GM12878 (cell line): ENCODE results near the gene GMDS. TPM values are rescaled to one million over a fixed set of nuclear protein-coding genes. Genes with fewer than 3 reads are reported as not detected.

ENCODE experiments used
- ATAC-seq: fragments of 200-7000 bp; cut with Tn5 transposase; 3 replicates; pipeline ENCODE4 v1.9.1; 2020; ENCODE audit warnings: mild to moderate bottlenecking, moderate library complexity
- BruUV-seq: library from RNA; stranded (reverse); fragments of 400-500 nt; replicated peaks from 2 replicates; lab custom pipeline; 2021; lab: Mats Ljungman, UMichigan
- CTCF ChIA-PET: fragments of 300-600 bp; sonication (Branson Sonifier 250); formaldehyde crosslinking; extraction: SDS; loops from one replicate; lab custom pipeline; 2021; ENCODE audit warnings: inconsistent platforms; lab: Yijun Ruan, JAX
- POLR2A ChIA-PET: fragments of 350-600 bp; formaldehyde crosslinking; extraction: SDS; loops from one replicate; lab custom pipeline; 2021; ENCODE audit warnings: inconsistent platforms; lab: Charles Lee
- RAD21 ChIA-PET: fragments of 300-600 bp; sonication (Branson Sonifier 250); formaldehyde crosslinking; loops from one replicate; lab custom pipeline; 2023; ENCODE audit warnings: antibody characterized with exemption; ENCODE audit not compliant: unreplicated experiment; lab: Charles Lee
- SMC1A ChIA-PET: fragments of 300-600 bp; sonication (Branson Sonifier 250); formaldehyde crosslinking; loops from one replicate; lab custom pipeline; 2023; ENCODE audit not compliant: unreplicated experiment, uncharacterized antibody; lab: Charles Lee
- DNase-seq: peaks from one replicate; pipeline ENCODE4 v3.0.0-alpha.2; 2011; ENCODE audit warnings: low read depth, low spot score
- FAIRE-seq: peaks from 3 replicates; lab custom pipeline; 2011; peaks lifted over from hg19 to GRCh38; lab: Jason Lieb, UNC
- H2AFZ ChIP-seq: 2 replicates; pipeline ENCODE4 v1.6.0; 2011; ENCODE audit warnings: low read depth, low read length, control low read depth; ENCODE audit not compliant: control insufficient read depth
- H3K27ac ChIP-seq: 2 replicates; pipeline ENCODE4 v1.5.1; 2011; ENCODE audit warnings: control low read depth; ENCODE audit not compliant: control insufficient read depth, insufficient read depth
- H3K27me3 ChIP-seq, 2 experiments: replicated peaks in 1 of 2; 2 replicates each; pipeline versions ENCODE4 v1.6.0 to v1.6.1; 2011; ENCODE audit warnings: low read length in 1 of 2; ENCODE audit not compliant: control insufficient read depth in 2 of 2, insufficient read depth in 2 of 2
- H3K36me3 ChIP-seq, 2 experiments: 2 replicates each; pipeline ENCODE4 v1.5.1; 2011; ENCODE audit warnings: low read length in 1 of 2; ENCODE audit not compliant: control insufficient read depth in 2 of 2, insufficient read depth in 2 of 2
- H3K4me1 ChIP-seq: 2 replicates; pipeline ENCODE4 v1.6.1; 2011; ENCODE audit warnings: mild to moderate bottlenecking, low read length, moderate library complexity, mixed read lengths; ENCODE audit not compliant: control insufficient read depth, insufficient read depth
- H3K4me2 ChIP-seq: 2 replicates; pipeline ENCODE4 v1.6.0; 2011; ENCODE audit warnings: control low read depth; ENCODE audit not compliant: control insufficient read depth, insufficient read depth
- H3K4me3 ChIP-seq: fragments of 200-600 bp; sonication (generic); 2 replicates; pipeline ENCODE4 v1.5.1; 2016
- H3K79me2 ChIP-seq: 2 replicates; pipeline ENCODE4 v1.6.0; 2011; ENCODE audit warnings: low read length; ENCODE audit not compliant: control insufficient read depth, insufficient read depth
- H3K9ac ChIP-seq: 2 replicates; pipeline ENCODE4 v1.8.0; 2011; ENCODE audit warnings: low read length, control low read depth, mixed read lengths; ENCODE audit not compliant: control insufficient read depth, insufficient read depth
- H3K9me3 ChIP-seq: replicated peaks from 3 replicates; pipeline ENCODE4 v1.5.1; 2011; ENCODE audit warnings: mild to moderate bottlenecking, low read length; ENCODE audit not compliant: control insufficient read depth, insufficient read depth
- H4K20me1 ChIP-seq: 2 replicates; pipeline ENCODE4 v1.6.0; 2011; ENCODE audit not compliant: control insufficient read depth, insufficient read depth
- BMI1 ChIP-seq: fragments of 450-650 bp; IDR thresholded peaks from 2 replicates; pipeline ENCODE4 v1.6.1; 2016; ENCODE audit warnings: mild to moderate bottlenecking, moderate library complexity, borderline replicate concordance
- CBFB ChIP-seq: IDR thresholded peaks from 2 replicates; pipeline ENCODE4 v1.6.1; 2016; ENCODE audit warnings: antibody characterized with exemption, low read depth
- CBX5 ChIP-seq: sonication (generic); IDR thresholded peaks from 2 replicates; pipeline ENCODE4 v1.6.1; 2016; ENCODE audit warnings: low read depth, moderate library complexity, mild to moderate bottlenecking, inconsistent platforms
- ESRRA ChIP-seq: IDR thresholded peaks from 2 replicates; pipeline ENCODE4 v1.6.1; 2012; ENCODE audit warnings: mild to moderate bottlenecking, low read length, improper control_type of control experiment
- JUND ChIP-seq: IDR thresholded peaks from 2 replicates; pipeline ENCODE4 v1.6.1; 2012; ENCODE audit warnings: low read depth, mild to moderate bottlenecking, low read length, improper control_type of control experiment, moderate library complexity
- KDM1A ChIP-seq: fragments of 200-600 bp; sonication (generic); IDR thresholded peaks from 2 replicates; pipeline ENCODE4 v1.6.1; 2016; ENCODE audit warnings: borderline replicate concordance
- NR2C2 ChIP-seq: IDR thresholded peaks from 2 replicates; pipeline ENCODE4 v1.6.1; 2011; ENCODE audit warnings: borderline replicate concordance, low read depth; ENCODE audit not compliant: control insufficient read depth, insufficient read length
- PAX5 ChIP-seq: IDR thresholded peaks from 2 replicates; pipeline ENCODE4 v1.6.1; 2011; ENCODE audit warnings: low read depth, low read length, borderline replicate concordance
- SPI1 ChIP-seq: IDR thresholded peaks from 2 replicates; pipeline ENCODE4 v1.6.1; 2011; ENCODE audit warnings: low read depth, mild to moderate bottlenecking, low read length, moderate library complexity, borderline replicate concordance; ENCODE audit not compliant: insufficient read depth
- TARDBP ChIP-seq: IDR thresholded peaks from 2 replicates; pipeline ENCODE4 v1.6.1; 2016; ENCODE audit warnings: borderline replicate concordance
- ZNF207 ChIP-seq: fragments of 450-650 bp; IDR thresholded peaks from 2 replicates; pipeline ENCODE4 v1.6.1; 2014; ENCODE audit warnings: antibody characterized with exemption, mild to moderate bottlenecking, borderline replicate concordance
- WGBS: methylation state at CpG from one replicate; pipeline ENCODE4 v1.1.6; 2016; ENCODE audit warnings: low lambda C conversion rate; ENCODE audit not compliant: insufficient replicate concordance, insufficient coverage; ENCODE audit errors: missing lambda C conversion rate; 5-methylcytosine and 5-hydroxymethylcytosine counted together
- in situ Hi-C: fragments of 300-500 bp; cut with MboI; formaldehyde crosslinking; loops from 9 replicates; pipeline ENCODE4 v1.14.3; 2018; ENCODE audit warnings: mixed read lengths
- intact Hi-C: fragments of 100-400 bp; cut with micrococcal nuclease; formaldehyde crosslinking; loops from one replicate; pipeline ENCODE4 v1.14.2; 2022; ENCODE audit not compliant: unreplicated experiment
- polyA plus RNA-seq, 11 experiments: library from polyadenylated mRNA; depleted of rRNA in 4 of 11; unstranded in 6 of 11; stranded (reverse) in 5 of 11; fragments of >200 nt; fragmentation: Nextera tagmentation in 4 of 11; fragmentation: Illumina TruSeq in 1 of 11; extraction: Ambion mirVana in 4 of 11; extraction: Trizol in 1 of 11; gene quantifications; 1 replicate in 1 of 11; 2 replicates in 10 of 11; pipeline versions ENCODE4 v1.2.1 to v1.2.3, GENCODE V29; 2011 to 2016; ENCODE audit warnings: inconsistent platforms in 2 of 11, missing spikeins in 2 of 11, low read depth in 1 of 11
- total RNA-seq, 4 experiments: library from RNA; depleted of rRNA in 3 of 4; stranded (reverse); fragments of >200 nt in 3 of 4; fragmentation: Illumina TruSeq in 1 of 4; extraction: Trizol in 1 of 4; gene quantifications; 2 replicates each; pipeline versions ENCODE4 v1.2.1 to v1.2.3, GENCODE V29; 2013 to 2021
- TF ChIP-seq, protein P1 (sequence below): IDR thresholded peaks from 2 replicates; pipeline ENCODE4 v1.6.1; 2011; ENCODE audit warnings: mild to moderate bottlenecking, low read depth, low read length, moderate library complexity; ENCODE audit not compliant: insufficient replicate concordance
- TF ChIP-seq, protein P2 (sequence below): IDR thresholded peaks from 2 replicates; pipeline ENCODE4 v1.6.1; 2012; ENCODE audit warnings: mild to moderate bottlenecking, low read depth, low read length
- TF ChIP-seq, protein P3 (sequence below): IDR thresholded peaks from 2 replicates; pipeline ENCODE4 v1.6.1; 2012; ENCODE audit warnings: low read length, inconsistent platforms

Gene GMDS
- total and polyA plus RNA-seq, 10 of the 15 experiments (the other 5 are each of a cell fraction or from before 2014, with no cell fraction given): 0.61 to 53.8 (median 29.3) TPM

DNA sequence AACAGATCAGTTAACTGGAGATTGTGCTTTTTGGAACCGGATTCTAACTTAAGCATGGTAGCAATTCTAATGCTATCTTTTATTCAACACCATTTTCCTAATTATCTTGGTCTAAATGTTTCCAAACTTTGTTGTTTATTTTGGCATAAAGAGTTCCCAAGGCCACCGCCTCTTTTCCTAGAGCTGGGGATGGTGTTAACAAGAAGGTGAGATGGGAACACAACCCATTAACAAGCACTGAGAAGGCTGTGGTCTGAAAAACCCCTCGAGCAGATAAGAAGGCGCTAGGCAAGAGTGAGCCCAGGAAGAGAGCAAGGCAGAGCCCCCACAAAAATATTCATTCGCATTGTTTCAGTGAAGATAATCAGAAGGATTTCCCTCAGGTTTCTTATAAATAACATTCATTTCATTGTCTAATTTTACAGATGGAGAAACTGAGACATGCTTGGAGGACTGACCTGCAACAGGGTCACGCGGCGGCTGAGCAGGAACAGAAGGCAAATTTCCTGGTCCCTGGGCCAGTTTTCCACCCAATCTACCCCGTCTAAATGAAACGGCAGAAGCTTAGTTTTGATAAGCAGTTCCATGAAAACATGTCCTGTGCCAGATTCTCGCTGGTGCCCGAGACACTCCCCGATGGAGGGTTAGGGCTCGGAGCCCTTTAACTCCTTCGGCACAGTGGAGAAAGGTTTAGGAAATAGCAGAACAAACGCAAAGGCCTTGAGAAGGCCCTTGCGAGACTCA is 480.1 kb downstream of the GMDS start (continued):
- TF ChIP-seq JUND: no peak
- TF ChIP-seq TARDBP: no peak
- TF ChIP-seq BMI1: no peak

DNA sequence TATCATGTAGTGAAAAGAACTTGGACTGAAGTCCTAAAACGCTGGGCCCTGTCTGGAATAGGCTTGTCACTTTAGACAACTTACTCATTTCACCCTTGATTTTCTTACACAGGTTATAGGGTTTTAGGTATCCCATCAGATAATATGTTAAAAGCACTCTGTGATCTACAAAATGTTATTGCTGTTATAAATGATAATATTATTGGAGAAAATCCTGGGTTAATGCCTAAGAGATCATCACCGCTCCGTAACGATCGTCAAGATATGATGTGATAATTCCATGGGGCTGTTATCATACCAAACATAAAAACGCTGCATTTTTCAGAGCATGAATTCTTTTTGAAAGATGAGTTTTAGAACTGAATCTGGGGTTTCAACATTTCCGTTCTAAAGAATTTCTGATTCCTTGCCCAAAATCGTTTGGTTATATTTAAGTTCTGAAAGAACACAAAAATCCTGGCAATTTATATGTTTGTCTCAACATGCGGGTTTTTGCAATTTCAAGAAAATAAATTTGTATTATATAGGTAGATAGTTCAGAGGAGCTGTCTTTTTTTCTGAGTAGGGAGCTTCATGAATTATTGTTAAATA is 480.9 kb downstream of the GMDS start:
- Histone ChIP-seq H3K79me2 (no peaks in the 10 kb centered on the region), H4K20me1 (no peaks in the 10 kb centered on the region), H2AFZ (no peak overlapping the region), H3K36me3 (no peaks in the 10 kb centered on the region; a peak in 1 of 4 replicates), H3K4me1 (peaks cover 4% of the 10 kb centered on the region; the same call in 1 of the 2 replicates), H3K9me3 (no peaks in the 10 kb centered on the region), H3K27me3 (no peaks in the 10 kb centered on the region), H3K4me2 (no peak overlapping the region), H3K9ac (no peak overlapping the region), H3K4me3 (no peak overlapping the region), H3K27ac (no peak overlapping the region)
- ATAC-seq (no peak), DNase-seq (no peak), FAIRE-seq (no peak)
- WGBS: over 99% methylated on average over 9 of the region's 9 CpGs
- TF ChIP-seq, protein P1, sequence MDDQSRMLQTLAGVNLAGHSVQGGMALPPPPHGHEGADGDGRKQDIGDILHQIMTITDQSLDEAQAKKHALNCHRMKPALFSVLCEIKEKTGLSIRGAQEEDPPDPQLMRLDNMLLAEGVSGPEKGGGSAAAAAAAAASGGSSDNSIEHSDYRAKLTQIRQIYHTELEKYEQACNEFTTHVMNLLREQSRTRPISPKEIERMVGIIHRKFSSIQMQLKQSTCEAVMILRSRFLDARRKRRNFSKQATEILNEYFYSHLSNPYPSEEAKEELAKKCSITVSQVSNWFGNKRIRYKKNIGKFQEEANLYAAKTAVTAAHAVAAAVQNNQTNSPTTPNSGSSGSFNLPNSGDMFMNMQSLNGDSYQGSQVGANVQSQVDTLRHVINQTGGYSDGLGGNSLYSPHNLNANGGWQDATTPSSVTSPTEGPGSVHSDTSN: no peak
- TF ChIP-seq, protein P2, sequence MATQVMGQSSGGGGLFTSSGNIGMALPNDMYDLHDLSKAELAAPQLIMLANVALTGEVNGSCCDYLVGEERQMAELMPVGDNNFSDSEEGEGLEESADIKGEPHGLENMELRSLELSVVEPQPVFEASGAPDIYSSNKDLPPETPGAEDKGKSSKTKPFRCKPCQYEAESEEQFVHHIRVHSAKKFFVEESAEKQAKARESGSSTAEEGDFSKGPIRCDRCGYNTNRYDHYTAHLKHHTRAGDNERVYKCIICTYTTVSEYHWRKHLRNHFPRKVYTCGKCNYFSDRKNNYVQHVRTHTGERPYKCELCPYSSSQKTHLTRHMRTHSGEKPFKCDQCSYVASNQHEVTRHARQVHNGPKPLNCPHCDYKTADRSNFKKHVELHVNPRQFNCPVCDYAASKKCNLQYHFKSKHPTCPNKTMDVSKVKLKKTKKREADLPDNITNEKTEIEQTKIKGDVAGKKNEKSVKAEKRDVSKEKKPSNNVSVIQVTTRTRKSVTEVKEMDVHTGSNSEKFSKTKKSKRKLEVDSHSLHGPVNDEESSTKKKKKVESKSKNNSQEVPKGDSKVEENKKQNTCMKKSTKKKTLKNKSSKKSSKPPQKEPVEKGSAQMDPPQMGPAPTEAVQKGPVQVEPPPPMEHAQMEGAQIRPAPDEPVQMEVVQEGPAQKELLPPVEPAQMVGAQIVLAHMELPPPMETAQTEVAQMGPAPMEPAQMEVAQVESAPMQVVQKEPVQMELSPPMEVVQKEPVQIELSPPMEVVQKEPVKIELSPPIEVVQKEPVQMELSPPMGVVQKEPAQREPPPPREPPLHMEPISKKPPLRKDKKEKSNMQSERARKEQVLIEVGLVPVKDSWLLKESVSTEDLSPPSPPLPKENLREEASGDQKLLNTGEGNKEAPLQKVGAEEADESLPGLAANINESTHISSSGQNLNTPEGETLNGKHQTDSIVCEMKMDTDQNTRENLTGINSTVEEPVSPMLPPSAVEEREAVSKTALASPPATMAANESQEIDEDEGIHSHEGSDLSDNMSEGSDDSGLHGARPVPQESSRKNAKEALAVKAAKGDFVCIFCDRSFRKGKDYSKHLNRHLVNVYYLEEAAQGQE: no peak
- TF ChIP-seq ZNF207 (no peak), SPI1 (no peak), PAX5 (no peak), ESRRA (no peak), KDM1A (no peak), CBX5 (no peak), NR2C2 (no peak), CBFB (no peak)
- TF ChIP-seq, protein P3, sequence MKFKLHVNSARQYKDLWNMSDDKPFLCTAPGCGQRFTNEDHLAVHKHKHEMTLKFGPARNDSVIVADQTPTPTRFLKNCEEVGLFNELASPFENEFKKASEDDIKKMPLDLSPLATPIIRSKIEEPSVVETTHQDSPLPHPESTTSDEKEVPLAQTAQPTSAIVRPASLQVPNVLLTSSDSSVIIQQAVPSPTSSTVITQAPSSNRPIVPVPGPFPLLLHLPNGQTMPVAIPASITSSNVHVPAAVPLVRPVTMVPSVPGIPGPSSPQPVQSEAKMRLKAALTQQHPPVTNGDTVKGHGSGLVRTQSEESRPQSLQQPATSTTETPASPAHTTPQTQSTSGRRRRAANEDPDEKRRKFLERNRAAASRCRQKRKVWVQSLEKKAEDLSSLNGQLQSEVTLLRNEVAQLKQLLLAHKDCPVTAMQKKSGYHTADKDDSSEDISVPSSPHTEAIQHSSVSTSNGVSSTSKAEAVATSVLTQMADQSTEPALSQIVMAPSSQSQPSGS: no peak
- CTCF ChIA-PET: no interaction called here
- in situ Hi-C loops: no loop called here
- intact Hi-C loops: no loop called here
- RAD21 ChIA-PET: no interaction called here
- POLR2A ChIA-PET: no interaction called here
- SMC1A ChIA-PET: interaction anchor here (1.2 kb wide), 1 partner anchor 351 kb away, joined by 3 read pairs; no protein-coding TSS in a partner anchor
- BruUV-seq: no TSS peak
